C1 segment of cervical spinal cord (tissue), 14 donors: ENCODE measurements around the gene ARHGAP18.
A peak's percentile ranks its signal among the peaks of the same experiment; 100 is the strongest.

Source experiments
- DNase-seq, 14 donors: peaks; one replicate each; lab custom pipeline; 2025; lab: John Stamatoyannopoulos, UW

Gene ARHGAP18

DNA sequence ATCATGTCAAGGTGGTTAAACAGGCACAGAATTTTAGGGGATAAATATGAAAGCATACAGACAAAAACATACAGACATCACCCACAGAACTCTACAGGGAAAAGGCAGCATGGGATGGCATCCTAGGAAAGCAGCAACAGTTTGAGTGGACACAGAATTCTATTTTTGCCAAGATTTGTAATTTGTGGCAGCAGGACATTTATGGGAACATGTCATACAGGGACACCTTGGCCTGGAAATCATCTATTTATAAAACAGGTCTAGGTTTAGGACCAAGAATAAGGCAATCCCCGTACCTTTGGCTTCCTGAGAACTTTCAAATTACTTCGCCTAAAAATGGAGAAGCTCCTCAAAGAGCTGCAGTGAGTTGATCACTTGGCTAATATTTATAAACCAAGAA, 17.5 kb downstream of the ARHGAP18 start:
- DNase-seq, result no peak

DNA sequence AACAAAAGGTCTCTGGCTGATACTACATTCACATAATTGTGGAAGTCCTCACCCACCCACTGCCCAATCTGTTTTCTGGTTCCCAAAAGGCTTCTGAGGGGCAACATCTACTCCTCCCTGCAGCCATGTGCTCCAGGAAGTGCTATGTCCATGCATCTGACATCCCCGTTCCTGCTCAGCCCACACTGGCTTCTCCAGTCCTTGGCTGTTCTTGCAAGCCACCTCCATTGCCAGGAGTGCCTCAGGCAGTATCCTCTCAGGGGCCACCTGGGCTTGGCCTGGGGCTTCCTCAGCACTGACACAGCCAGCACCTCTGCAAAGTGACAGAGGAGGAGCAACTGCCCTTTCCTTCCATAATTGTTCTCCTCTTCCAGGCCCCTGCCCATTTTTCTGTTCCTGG, 18.3 kb downstream of the ARHGAP18 start:
- DNase-seq, result no peak

DNA sequence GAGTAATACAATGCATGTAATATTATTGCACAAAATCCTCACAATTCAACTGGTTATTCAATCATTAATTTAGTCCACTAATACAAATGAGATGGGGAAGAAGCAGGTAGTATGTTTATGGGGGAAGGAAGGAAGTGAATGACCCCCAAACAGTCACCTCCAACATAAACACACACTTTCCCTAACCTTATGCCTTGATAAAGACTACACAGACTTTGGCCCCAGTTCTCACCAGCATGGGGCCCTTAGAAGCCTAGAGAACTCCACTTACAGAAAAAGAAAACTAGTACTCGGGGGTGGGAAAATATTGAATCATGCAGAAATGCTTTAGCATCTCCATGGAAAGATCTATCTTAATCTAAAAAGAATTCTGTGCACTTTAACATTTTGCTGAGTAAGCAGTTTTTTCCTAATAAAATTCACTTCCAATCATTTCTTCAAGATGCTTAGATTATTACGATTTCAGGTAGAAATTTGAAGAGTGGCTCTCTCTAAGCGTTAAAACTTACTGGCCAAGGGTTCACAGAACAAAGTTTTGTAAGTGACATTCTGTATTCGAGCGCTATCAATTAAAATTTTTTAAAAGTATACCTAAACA, 18.8 kb downstream of the ARHGAP18 start:
- no peak for DNase-seq

DNA sequence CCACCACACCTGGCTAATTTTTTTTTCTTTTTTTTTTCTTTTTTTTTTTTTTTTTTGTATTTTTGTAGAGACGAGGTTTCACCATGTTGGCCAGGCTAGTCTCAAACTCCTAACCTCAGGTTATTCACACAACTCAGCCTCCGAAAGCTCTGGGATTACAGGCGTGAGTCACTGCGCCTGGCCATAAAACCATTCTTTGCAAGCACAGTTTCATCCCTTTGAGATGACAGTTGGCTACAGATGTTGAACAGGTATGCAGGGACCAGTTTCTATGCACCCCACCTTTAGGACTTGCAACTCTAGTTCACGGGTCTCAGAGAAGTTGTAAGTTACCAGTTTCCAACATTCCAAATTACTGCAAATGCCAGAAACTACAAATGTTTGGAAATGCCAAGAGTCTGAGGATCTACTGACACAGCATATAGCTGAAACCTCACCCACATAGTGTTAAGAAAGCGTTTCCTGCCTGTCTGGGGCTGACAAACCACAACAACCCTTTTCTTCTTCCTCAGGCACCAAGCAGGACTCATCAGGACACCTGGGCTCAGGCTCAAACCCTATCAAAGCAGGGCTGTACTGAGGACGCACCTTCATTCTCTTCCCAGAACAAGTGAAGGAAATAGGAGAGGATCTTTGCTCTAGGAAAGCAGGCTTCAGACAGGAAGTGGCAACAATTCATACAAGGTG, 22.9 kb downstream of the ARHGAP18 start:
- DNase-seq, result no peak

DNA sequence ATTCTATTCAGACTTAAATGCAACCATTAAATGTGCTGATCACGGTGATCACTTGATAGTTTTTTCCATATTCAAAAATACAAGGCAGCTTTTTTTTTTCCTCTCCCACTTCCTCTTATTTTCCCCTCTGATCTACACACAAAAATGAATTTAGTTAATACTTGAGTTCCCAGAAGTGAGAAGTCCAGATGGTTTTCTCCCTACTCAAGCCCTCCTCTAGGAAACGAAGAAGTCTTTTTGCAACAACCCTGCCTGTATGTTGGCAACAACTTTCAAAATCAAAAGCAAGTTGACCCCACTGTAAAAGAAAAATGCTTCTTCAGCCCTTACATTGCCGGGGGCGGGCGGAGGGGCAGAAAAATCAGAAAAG, 24.3 kb downstream of the ARHGAP18 start:
- no peak for DNase-seq

DNA sequence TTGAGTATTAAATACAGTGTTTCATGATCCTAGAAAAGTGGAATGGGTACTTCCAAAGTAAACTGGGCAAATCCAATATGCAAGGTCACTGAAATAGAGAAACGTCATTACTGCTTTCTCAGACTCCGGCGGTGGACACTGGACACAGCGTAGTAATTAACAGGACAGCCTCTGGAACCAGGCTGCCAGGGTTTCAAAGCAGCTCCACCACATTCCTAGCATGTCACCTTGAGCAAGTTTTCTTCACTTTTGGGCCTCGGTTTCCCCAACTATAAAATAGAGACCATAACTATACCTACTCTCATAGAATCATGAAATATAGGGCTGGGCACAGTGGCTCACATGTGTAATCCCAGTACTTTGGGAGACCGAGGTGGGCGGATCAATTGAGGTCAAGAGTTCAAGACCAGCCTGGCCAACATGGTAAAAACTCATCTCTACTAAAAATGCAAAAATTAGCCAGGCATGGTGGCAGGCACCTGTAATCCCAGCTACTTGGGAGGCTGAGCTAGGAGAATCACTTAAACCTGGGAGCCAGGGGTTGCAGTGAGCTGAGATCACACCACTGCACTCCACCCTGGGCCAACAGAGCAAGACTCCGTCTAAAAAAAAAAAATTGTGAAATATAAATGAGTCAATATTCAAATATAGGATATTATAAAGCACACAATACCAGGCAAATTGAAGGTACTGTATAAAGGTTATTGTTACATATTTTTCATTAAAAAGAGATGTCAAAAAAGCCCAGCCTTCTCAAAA, 24.9 kb downstream of the ARHGAP18 start:
- DNase-seq, result no peak

DNA sequence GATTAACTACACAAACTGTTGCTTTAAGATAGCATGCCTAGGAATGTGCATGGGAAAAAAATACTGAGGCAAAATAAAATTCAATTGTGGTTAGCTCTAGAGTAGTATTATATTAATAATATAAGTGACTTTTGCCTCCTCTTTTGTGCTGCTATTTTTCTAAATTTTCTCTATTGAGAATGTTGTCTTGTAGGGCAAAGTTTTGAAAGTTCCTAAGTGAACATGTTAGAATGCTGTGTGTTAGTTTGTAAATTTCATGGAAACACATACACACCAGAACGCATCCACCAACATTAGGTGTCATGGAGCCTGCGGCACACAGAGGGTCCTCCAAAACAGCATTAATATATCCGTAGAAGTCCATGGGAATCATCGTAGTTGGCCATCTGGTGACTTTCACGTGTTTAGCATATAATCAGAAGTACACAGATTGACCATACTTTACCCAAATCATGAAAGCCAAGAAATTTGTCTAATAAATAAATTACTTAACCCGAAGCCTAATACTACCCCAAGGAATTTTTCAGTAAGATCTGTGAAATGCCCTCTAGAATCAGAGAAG, 25.6 kb downstream of the ARHGAP18 start:
- no peak for DNase-seq

DNA sequence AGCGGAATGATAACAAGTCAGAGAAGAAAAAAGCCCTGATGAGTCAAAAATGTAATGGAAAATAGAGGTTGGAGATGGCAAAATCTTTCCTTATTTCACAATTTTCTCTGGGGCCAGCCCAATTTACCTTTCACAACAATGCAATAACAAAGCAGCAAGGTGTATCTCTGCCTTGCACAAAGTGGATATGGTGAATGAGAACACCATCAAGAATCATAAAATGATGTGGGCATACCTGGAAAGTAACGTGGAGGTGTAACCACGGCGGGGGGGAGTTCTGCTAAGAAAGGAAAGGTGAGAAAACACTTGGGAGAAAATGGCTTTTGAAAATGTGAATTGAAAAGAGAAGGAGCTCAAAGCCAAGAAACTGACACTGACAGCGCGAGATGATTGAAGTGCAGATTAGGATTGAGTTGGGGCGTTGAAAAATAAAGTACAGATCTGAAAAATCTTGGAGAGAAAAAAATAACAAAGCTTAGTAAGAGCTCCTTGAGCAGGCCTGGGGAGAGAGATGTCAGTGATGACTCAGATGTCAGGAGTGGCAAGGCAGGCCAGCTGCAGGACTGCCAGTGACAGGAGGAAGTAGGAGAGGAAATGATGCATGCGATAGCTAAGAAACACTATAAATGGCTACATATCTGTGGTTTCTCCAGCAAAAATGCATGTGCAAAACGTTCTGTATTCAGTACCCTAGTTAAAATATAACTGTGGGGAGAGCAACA, 26.2 kb downstream of the ARHGAP18 start:
- DNase-seq, result peak in 4 of 14 donors; percentile 18 to 48 (median 26)

DNA sequence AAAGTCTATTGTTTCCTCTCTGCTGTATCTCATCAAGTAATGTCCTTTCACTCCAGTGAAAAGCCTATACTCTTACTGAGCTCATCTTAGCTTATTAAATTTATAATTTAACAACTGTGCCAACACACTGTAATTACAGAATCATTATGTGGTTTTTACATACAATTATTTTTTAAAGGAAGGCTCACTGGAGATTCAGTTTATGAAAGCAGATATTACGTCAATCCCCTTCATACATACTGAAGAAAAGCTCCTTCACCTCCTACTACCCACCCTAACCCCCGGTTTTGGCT, 28.1 kb downstream of the ARHGAP18 start:
- DNase-seq, result no peak

DNA sequence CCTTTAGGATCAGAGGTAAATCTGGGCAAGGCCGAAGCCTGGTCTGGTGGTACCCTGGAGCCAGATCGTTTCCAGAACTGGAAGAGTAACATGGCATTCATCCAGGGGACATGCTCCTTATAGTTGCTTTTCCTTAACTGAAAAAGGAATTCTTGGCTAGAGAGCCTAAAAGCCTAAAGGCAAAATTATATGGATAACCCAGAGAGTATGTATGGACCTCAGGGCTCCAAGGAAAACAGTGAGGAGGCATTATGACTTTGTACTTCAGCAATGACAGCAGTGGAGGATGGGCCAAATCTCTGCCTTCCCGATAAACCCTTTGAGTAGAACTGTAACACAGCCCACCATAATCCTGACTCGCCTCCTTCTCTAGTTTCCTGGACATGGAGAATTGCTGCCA, 29.3 kb downstream of the ARHGAP18 start:
- no peak for DNase-seq

DNA sequence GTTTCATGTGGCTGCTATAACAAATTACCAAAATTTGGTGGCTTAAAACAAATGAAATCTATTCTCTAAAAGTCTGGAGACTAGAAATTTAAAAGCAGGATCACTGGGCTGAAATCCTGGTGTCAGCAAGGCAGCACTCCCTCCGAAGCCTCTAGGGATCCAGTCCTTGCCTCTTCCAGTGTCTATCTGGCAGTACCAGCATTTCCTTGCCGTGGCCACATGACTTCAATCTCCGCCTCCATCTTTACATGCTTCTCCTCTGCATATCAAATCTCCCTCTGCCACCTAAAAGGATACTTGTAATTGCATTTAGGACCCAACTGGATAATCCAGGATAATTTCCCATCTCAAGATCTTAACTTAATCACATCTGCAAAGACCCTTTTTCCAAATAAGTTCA, 30.2 kb downstream of the ARHGAP18 start:
- no peak for DNase-seq

DNA sequence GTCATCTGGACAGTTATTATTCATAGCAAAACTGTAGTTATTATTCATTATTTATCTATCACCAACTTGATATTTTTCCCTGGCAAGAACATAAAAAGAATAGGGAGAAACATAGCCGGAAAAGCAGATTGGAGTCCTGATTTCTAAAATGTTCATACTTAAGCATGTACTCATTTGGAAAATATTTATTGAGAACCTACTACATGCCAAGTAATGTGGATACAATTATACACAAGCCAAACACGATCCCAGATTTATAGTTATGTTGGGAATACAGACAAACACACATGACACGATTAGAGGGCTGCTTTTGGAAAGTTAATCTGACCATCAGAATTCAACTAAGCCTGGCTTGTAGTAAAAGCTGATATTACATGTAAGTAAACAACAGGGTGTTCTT, 30.7 kb downstream of the ARHGAP18 start:
- no peak for DNase-seq

DNA sequence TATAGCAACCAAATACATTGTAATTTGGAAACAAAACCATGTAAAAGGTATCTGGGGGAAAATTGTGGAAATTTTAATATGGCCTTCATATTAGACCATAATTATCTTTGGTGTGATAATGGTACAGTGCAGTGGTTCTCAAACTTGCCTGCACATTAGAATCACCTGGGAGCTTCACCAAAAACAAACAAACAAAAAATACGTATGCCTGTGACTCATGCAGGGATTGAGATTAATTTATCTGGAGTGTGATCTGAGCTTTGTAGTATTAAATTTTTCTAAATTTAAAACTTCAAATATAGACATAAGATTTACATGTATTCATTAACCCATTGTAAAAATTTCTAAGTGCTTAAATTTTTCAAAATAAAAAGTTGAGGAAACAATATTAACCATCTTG, 31.5 kb downstream of the ARHGAP18 start:
- DNase-seq, result no peak

DNA sequence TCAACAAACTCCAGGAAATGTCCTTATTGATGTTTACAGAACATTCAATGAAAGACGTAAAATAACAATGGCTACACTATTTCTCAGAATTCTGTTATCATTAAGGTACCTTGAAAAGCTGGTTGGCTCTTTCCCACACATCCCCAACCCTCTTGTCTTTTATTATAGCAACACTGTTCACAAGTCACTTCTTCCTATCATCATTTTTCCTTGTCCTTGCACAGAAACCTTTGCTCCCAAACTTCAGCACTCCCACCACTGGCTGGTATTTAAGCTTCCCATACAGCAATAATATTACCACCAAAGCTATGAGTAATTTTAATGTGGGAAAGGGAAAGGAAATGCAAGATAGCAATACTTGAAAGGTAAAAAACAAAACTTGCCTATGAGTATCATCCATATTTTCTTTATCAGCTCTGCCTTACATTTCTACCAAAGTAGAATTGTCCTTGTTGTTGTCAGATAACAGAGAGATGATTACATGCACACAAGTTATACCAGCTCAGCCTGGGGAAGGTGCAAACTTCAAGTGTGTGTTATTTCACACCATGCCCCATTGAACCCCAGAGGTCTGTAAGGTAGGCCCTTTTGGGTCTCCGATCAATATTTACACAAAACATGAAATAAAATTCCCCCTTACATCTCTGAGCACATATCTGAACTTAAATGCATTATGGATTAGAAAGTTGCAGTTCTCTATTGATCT, 32.2 kb downstream of the ARHGAP18 start:
- DNase-seq, result no peak

DNA sequence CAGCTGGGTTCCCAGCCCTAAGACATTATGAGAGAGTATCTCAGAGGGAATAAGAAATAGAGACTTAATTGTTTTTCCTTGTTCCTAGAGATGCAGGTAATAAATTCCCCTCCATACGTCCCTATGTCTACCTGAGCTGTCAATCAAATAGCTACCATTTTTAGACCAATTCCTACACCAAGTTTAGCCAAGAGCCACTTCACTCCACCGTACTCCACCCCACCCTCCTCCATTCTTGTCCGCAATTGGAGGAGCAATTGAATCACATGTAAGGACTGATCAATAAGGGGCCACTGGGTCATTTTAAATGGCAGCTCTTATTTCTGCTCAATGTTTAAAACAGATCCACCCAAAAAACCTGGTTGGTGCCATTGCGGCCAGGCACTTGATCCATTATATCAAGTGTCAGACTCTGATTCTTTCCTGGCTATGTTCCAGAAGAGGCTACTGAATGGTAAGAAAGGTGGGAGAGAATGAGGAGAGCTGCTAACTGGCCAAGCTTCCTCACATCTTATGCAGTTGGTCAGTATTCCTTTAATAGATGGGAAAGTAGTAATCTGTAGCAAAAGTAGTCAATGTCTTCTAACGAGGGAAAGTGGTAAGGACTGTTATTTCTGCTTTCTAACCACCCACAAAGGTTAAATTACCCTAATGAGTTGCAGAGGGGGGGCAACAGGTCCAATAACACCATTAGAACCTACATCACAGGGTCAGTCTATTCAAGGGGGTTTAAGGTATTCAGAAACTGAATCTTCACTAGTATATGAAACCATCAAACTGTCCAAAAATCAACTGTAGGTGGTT, 34.1 kb downstream of the ARHGAP18 start:
- DNase-seq, result no peak

DNA sequence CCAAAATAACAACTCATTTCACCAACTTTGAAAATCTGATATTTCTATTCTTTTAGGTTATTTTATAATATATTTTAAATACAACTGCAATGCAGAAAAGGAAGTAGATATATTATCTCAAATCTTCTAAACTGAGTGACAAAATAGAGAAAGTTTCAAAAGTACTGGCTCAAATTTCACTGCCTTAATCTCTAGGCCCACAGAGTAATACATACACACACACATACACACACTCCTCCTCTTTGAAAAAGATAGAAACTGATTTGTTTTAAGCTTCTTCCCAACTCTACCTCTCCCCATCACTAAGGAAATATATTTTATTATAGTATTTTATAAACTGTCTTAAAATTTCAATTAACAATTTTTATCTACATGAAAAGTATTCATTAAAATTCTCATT, 36.2 kb downstream of the ARHGAP18 start:
- no peak for DNase-seq

DNA sequence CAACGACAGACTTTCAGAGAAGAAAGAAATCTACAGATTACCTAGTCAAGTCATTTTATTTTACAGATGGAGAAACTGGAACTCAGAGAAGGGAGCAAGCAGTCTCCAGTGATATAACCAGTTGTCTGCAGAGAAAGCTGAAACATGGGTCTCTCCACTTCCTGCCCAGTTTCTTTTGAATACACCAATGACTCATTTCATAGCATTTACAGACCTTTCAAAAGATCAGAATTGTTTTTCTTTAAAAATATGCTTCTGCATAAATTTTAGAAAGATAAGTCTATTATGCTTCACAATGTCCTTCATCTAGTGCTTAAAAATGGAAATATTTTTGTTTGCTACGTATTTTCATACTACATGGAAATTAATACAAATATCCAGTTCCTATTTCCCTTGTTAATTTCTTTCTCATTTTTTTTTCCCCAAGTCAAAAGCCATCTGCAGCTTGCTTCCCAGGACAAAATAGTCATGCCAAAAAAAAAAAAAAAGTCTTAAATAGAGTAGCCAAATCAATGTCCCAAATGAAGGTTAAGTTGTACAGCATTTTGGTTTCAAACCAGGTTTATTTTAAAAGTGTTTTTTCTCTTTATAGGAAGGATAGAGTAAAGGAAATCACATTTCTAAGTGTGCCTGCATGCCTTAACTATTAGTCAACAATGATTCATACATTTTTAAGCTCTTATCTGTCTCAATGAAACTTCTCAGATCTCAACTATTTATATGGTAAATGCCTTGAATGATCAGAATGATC, 36.9 kb downstream of the ARHGAP18 start:
- no peak for DNase-seq

DNA sequence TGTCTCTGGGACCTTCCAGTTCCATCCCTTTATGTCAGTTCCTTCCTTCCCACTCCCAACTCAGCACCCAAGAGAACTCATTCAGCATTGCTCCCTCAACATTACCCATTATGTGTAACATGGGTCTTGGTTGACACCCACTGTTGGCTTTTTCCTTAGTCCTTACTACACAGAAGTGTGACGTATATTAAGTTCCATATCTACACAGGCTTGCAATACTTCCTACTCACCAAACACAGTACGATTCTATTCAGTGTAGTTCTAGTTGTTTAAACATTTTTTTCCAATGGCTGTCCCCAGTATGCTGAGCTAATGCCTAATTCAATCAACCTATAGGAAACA, 37.7 kb downstream of the ARHGAP18 start:
- no peak for DNase-seq

DNA sequence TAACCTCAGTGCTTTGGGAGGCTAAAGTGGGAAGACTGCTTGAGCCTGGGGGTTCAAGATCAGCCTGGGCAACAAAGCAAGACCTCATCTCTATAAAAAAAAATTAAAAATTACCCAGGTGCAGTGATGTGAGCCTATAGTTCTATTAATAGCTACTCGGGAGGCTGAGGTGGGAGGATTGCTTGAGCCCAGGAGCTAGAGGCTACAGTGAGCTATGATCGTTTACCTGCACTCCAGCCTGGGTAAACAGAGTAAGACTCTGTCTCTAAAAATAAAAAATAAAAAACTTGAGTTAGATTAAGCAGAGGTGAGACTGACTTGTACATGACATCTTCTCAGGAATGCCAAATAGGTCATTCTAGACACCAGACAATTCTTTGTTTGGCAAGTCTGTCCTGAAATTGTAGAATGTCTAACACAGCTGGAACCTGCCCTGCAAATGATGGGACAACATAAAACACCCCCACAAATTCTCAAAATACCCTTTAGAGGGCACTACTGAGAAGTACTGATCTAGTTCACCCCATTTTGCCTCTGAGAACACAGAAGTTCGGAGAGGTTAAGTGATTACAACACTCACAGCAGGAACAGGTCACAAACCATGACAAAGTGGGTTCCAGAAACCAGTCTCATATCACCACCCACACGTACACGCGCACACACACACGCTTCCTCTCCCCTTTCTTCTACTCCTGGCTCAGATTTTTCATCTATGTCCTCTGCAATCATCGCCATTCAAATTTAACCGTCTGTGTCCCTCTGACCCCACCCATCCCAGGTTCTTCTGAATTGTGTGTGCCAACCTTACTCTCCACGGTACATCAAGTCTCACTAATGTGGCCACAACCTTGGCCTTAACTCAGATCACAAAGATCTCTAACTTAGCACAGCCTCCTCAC, 38.3 kb downstream of the ARHGAP18 start:
- peak in 1 of 14 donors; percentile 18 for DNase-seq
